ENCODE measurements around the gene ASCC1. TPM values are rescaled to one million over a fixed set of nuclear protein-coding genes. Genes with fewer than 3 reads are reported as not detected.
A peak's percentile ranks its signal among the peaks of the same experiment; 100 is the strongest.

Gene ASCC1
- total and polyA plus RNA-seq, 10 donors = 11.9 to 41.7 (median 33.8) TPM

DNA sequence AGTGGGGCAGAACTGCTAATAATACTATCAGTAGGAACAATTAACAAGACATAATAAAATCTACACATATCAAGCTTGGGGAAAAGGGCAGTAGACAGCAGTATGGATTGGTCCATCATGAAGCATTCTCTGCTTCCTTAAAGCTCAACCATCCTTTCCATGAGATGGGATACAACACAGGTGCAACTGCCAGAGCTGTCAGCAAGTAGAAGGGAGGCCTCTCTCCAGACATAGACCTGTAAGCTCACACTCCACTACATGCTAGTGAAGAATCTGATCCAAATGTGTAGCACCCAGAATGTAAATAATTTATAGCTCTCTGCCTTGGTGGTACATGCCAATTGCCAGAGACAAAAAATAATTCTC lies 41.8 kb downstream of the ASCC1 start:
- no peak for TF ChIP-seq POLR2A (IDR thresholded peaks at IDR 0.05)
- TF ChIP-seq, protein P1, sequence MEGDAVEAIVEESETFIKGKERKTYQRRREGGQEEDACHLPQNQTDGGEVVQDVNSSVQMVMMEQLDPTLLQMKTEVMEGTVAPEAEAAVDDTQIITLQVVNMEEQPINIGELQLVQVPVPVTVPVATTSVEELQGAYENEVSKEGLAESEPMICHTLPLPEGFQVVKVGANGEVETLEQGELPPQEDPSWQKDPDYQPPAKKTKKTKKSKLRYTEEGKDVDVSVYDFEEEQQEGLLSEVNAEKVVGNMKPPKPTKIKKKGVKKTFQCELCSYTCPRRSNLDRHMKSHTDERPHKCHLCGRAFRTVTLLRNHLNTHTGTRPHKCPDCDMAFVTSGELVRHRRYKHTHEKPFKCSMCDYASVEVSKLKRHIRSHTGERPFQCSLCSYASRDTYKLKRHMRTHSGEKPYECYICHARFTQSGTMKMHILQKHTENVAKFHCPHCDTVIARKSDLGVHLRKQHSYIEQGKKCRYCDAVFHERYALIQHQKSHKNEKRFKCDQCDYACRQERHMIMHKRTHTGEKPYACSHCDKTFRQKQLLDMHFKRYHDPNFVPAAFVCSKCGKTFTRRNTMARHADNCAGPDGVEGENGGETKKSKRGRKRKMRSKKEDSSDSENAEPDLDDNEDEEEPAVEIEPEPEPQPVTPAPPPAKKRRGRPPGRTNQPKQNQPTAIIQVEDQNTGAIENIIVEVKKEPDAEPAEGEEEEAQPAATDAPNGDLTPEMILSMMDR (IDR thresholded peaks at IDR 0.05 in 8 of 11, conservative IDR thresholded peaks at IDR 0.05 in 3 of 11) = no peak
- TF ChIP-seq POLR2AphosphoS5 (IDR thresholded peaks at IDR 0.05) = no peak
- Histone ChIP-seq H3K27me3 (replicated peaks in 1 of 7) (no peaks in the 10 kb centered on the region), H3K27ac (peak overlapping the region in 1 of 8 donors; percentile 2), H3K36me3 (peaks cover 0 to 44% (median 11%) of the 10 kb centered on the region in 6 donors), H3K4me3 (no peak overlapping the region), H3K9me3 (no peaks in the 10 kb centered on the region), H3K4me1 (peaks cover 0 to 26% (median 5%) of the 10 kb centered on the region in 6 donors)
- no peak for DNase-seq
- intact Hi-C loops (cut with DNase I; ENCODE audit: low total_unique reads) = no loop called here

DNA sequence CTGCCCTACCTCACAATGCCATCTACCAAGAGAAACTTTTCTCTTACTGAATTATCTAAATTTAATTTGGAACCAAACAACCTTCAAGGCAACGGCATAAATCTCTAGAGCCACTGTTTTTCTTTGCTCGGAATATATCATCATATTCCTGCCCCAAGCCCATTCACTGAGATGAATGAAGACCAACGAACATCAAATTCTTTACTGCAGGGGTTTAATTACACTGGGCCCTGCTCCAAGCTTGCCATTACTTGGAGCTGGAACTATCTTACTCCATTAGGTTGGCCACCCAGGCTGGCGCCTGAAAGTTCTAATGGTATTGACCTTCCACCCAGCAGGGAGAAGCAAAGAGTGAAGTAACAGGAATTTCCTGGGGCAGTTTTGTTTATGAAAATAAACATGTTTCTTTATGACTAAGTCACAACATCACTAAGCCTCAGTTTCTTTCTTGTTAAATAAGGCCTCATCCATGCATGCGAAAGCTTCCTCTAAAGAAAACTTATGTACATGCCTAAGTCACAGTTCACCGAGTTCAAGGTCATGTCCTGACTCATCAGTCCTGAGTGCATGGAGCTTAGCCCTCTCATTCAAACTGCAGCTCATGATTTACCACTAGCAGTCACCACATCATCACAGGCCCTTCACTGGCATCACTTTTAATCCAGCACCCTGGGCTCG lies 42.3 kb downstream of the ASCC1 start:
- H3K4me3 ChIP-seq = no peak overlapping the region
- intact Hi-C loops (cut with DNase I; ENCODE audit: low total_unique reads) = no loop called here
- H3K27ac ChIP-seq = peak overlapping the region in 1 of 8 donors; percentile 2
- H3K4me1 ChIP-seq = peaks cover 0 to 26% (median 5%) of the 10 kb centered on the region in 6 donors
- TF ChIP-seq POLR2A (IDR thresholded peaks at IDR 0.05) = no peak
- TF ChIP-seq, protein P1 (IDR thresholded peaks at IDR 0.05 in 8 of 11, conservative IDR thresholded peaks at IDR 0.05 in 3 of 11) = no peak
- no peak for TF ChIP-seq POLR2AphosphoS5 (IDR thresholded peaks at IDR 0.05)
- peaks cover 0 to 44% (median 8%) of the 10 kb centered on the region in 6 donors for H3K36me3 ChIP-seq
- DNase-seq = no peak
- H3K27me3 ChIP-seq (replicated peaks in 1 of 7) = no peaks in the 10 kb centered on the region
- H3K9me3 ChIP-seq = no peaks in the 10 kb centered on the region
- WGBS, 5 donors = 79 to 89% (median 88%) methylated on average over 7 of the region's 7 CpGs

DNA sequence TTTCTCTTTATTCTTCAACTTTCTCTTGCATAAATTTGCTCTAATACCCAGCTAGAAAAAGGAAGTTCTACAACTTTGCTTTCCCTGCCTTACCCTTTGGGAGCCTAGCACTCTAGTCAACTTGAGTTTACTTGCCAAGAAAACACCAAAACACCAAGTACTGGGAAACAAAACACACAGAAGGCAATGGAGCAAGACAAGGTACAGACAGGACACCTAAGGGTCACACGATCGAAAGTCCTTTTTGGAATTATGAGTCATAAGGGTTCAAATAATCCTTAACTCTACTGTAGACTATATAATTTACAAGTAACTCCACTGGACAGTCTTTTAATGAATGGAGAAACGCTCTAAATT lies 42.8 kb downstream of the ASCC1 start:
- Histone ChIP-seq H3K4me3 (no peak overlapping the region), H3K9me3 (no peaks in the 10 kb centered on the region), H3K4me1 (peaks cover 0 to 26% (median 5%) of the 10 kb centered on the region in 6 donors), H3K36me3 (peaks cover 0 to 42% (median 3%) of the 10 kb centered on the region in 6 donors), H3K27me3 (replicated peaks in 1 of 7) (no peaks in the 10 kb centered on the region), H3K27ac (peak overlapping the region in 1 of 8 donors; percentile 2)
- 88 to 98% (median 93%) methylated on average over 3 of the region's 3 CpGs for WGBS, 5 donors
- intact Hi-C loops (cut with DNase I; ENCODE audit: low total_unique reads) = no loop called here
- TF ChIP-seq, protein P1 (IDR thresholded peaks at IDR 0.05 in 8 of 11, conservative IDR thresholded peaks at IDR 0.05 in 3 of 11) = no peak
- no peak for TF ChIP-seq POLR2A (IDR thresholded peaks at IDR 0.05)
- no peak for DNase-seq

DNA sequence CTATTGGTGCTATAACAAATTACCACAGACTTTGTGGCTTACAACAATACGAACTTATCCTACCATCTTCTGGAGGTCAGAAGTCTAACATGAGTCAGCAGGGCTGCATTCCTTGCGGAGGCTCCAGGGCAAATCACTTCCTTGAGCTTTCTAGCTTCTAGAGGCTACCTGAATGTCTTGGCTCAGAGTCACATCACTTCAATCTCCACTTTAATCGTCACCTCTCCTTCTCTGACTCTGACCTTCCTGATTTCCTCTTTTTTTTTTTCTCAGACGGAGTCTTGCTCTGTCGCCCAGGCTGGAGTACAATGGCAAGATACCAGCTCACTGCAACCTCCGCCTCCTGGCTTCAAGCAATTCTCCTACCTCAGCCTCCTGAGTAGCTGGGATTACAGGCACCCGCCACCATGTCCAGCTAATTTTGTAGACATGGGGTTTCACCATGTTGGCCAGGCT lies 44.9 kb downstream of the ASCC1 start:
- H3K36me3 ChIP-seq = peaks cover 0 to 37% (median 0%) of the 10 kb centered on the region in 6 donors
- WGBS, 5 donors = 53 to 75% (median 61%) methylated on average over 7 of the region's 7 CpGs
- no peak for DNase-seq
- no peaks in the 10 kb centered on the region for H3K9me3 ChIP-seq
- peaks cover 0 to 26% (median 5%) of the 10 kb centered on the region in 6 donors for H3K4me1 ChIP-seq
- H3K4me3 ChIP-seq = no peak overlapping the region
- H3K27ac ChIP-seq = peak overlapping the region in 1 of 8 donors; percentile 14
- TF ChIP-seq POLR2A (IDR thresholded peaks at IDR 0.05) (no peak), POLR2AphosphoS5 (IDR thresholded peaks at IDR 0.05) (no peak)
- TF ChIP-seq, protein P1 (IDR thresholded peaks at IDR 0.05 in 8 of 11, conservative IDR thresholded peaks at IDR 0.05 in 3 of 11) = no peak
- intact Hi-C loops (cut with DNase I; ENCODE audit: low total_unique reads) = no loop called here
- H3K27me3 ChIP-seq (replicated peaks in 1 of 7) = no peaks in the 10 kb centered on the region

All from spleen (tissue), 11 donors.